HCT116 (cell line): ENCODE data around the gene UBE3B. TPM values are rescaled to one million over a fixed set of nuclear protein-coding genes. Genes with fewer than 3 reads are reported as not detected.

Source experiments
- ATAC-seq: fragments of 200-7000 bp; cut with Tn5 transposase; 2 replicates; pipeline ENCODE4 v1.9.1; 2020; ENCODE audit warnings: mild to moderate bottlenecking, moderate library complexity
- BruUV-seq: library from RNA; stranded (reverse); fragments of 400-500 nt; replicated peaks from 2 replicates; lab custom pipeline; 2021; lab: Mats Ljungman, UMichigan
- CTCF ChIA-PET: fragments of 300-600 bp; sonication (Branson Sonifier 250); formaldehyde crosslinking; loops from one replicate; lab custom pipeline; 2021; ENCODE audit warnings: antibody characterized with exemption; lab: Charles Lee
- POLR2A ChIA-PET: fragments of 300-600, 350-600 bp; sonication (Branson Sonifier 250); formaldehyde crosslinking; loops from one replicate; lab custom pipeline; 2021; ENCODE audit warnings: antibody characterized with exemption; lab: Charles Lee
- RAD21 ChIA-PET, 2 experiments: fragments of 300-600 bp; sonication (Branson Sonifier 250); formaldehyde crosslinking; loops; one replicate each; lab custom pipeline; 2023; ENCODE audit warnings: low total read pairs in 2 of 2; ENCODE audit not compliant: uncharacterized antibody in 2 of 2, unreplicated experiment in 2 of 2, low non-redundant PET in 1 of 2; lab: Charles Lee
- DNase-seq: peaks from one replicate; pipeline ENCODE4 v3.0.0-alpha.2; 2010; ENCODE audit warnings: low read depth, low spot score
- H2AFZ ChIP-seq: fragments of 200-600 bp; shearing (Covaris generic), sonication (generic); 2 replicates; pipeline ENCODE4 v1.6.1; 2017; ENCODE audit warnings: low read depth, mixed run types, mixed read lengths, antibody characterized with exemption, low read length; ENCODE audit not compliant: poor library complexity, severe bottlenecking
- H3K27ac ChIP-seq: 2 replicates; pipeline ENCODE4 v1.5.1; 2012; ENCODE audit warnings: low read depth, low read length
- H3K27me3 ChIP-seq: fragments of 200-600 bp; sonication (generic); 2 replicates; pipeline ENCODE4 v1.6.1; 2016; ENCODE audit warnings: mixed run types, low read length, mixed read lengths; ENCODE audit not compliant: insufficient read depth
- H3K36me3 ChIP-seq, 2 experiments: fragments of 200-500 bp in 1 of 2; fragments of 200-600 bp in 1 of 2; sonication (Bioruptor generic) in 1 of 2; sonication (generic) in 1 of 2; 2 replicates each; pipeline versions ENCODE4 v1.5.1 to v1.6.1; 2014 to 2016; ENCODE audit warnings: low read length in 2 of 2, inconsistent platforms in 1 of 2, mixed read lengths in 1 of 2, mixed run types in 1 of 2; ENCODE audit not compliant: insufficient read depth in 2 of 2, control insufficient read depth in 1 of 2
- H3K4me1 ChIP-seq, 2 experiments: fragments of 200-600 bp in 1 of 2; sonication (generic) in 1 of 2; 2 replicates each; pipeline versions ENCODE4 v1.5.1 to v1.6.1; 2012 to 2017; ENCODE audit warnings: low read length in 2 of 2, inconsistent platforms in 1 of 2, mild to moderate bottlenecking in 1 of 2, mixed read lengths in 1 of 2, mixed run types in 1 of 2, moderate library complexity in 1 of 2; ENCODE audit not compliant: insufficient read depth in 2 of 2, control insufficient read depth in 1 of 2
- H3K4me2 ChIP-seq: fragments of 200-600 bp; sonication (generic); 2 replicates; pipeline ENCODE4 v1.6.1; 2017; ENCODE audit warnings: mixed run types, low read length, mixed read lengths
- H3K4me3 ChIP-seq, 2 experiments: fragments of 200-600 bp in 1 of 2; sonication (generic) in 1 of 2; replicated peaks in 1 of 2; 2 replicates each; pipeline ENCODE4 v1.5.1; 2011 to 2016; ENCODE audit warnings: low read length in 2 of 2, control low read depth in 1 of 2, low read depth in 1 of 2, mild to moderate bottlenecking in 1 of 2, mixed read lengths in 1 of 2, mixed run types in 1 of 2
- H3K79me2 ChIP-seq: fragments of 200-600 bp; sonication (generic); 2 replicates; pipeline ENCODE4 v1.6.1; 2017; ENCODE audit warnings: mild to moderate bottlenecking, mixed run types, low read length, moderate library complexity, mixed read lengths; ENCODE audit not compliant: insufficient read depth
- H3K9ac ChIP-seq: fragments of 200-600 bp; sonication (generic); 2 replicates; pipeline ENCODE4 v1.6.1; 2016; ENCODE audit warnings: low read length, mixed read lengths
- H3K9me2 ChIP-seq: fragments of 200-600 bp; sonication (generic), shearing (Covaris generic); 2 replicates; pipeline ENCODE4 v1.6.1; 2017; ENCODE audit warnings: mixed run types, mild to moderate bottlenecking, moderate library complexity; ENCODE audit not compliant: insufficient read depth
- H3K9me3 ChIP-seq, 2 experiments: fragments of 200-500 bp in 1 of 2; fragments of 200-600 bp in 1 of 2; sonication (Bioruptor generic) in 1 of 2; sonication (generic) in 1 of 2; 2 replicates each; pipeline ENCODE4 v1.6.1; 2014 to 2017; ENCODE audit warnings: low read length in 2 of 2, mixed read lengths in 2 of 2, inconsistent platforms in 1 of 2, low read depth in 1 of 2, mild to moderate bottlenecking in 1 of 2, mixed run types in 1 of 2, moderate library complexity in 1 of 2; ENCODE audit not compliant: control insufficient read depth in 1 of 2, insufficient read depth in 1 of 2
- H4K20me1 ChIP-seq: fragments of 200-600 bp; sonication (generic), shearing (Covaris generic); 2 replicates; pipeline ENCODE4 v1.6.1; 2017; ENCODE audit warnings: mixed run types, mild to moderate bottlenecking, moderate library complexity; ENCODE audit not compliant: insufficient read depth
- CBX3 ChIP-seq: IDR thresholded peaks from 2 replicates; pipeline ENCODE4 v1.6.1; 2012; ENCODE audit warnings: low read depth
- CEBPB ChIP-seq: IDR thresholded peaks from 2 replicates; pipeline ENCODE4 v1.6.1; 2012; ENCODE audit warnings: low read depth
- CTCF ChIP-seq, 3 experiments: fragments of 200-600 bp in 1 of 3; sonication (generic) in 1 of 3; IDR thresholded peaks in 2 of 3; conservative IDR thresholded peaks in 1 of 3; 2 replicates each; pipeline ENCODE4 v1.5.1; 2012 to 2017; ENCODE audit warnings: low read depth in 2 of 3, low read length in 2 of 3, antibody characterized with exemption in 1 of 3, borderline replicate concordance in 1 of 3, control low read depth in 1 of 3, mild to moderate bottlenecking in 1 of 3, mixed read lengths in 1 of 3, mixed run types in 1 of 3, moderate library complexity in 1 of 3; ENCODE audit not compliant: insufficient read depth in 1 of 3
- EGR1 ChIP-seq: IDR thresholded peaks from 2 replicates; pipeline ENCODE4 v1.6.1; 2012; ENCODE audit warnings: low read depth
- EZH2phosphoT487 ChIP-seq: fragments of 200-600 bp; IDR thresholded peaks from 2 replicates; pipeline ENCODE4 v1.6.1; 2018; ENCODE audit warnings: antibody characterized with exemption, borderline replicate concordance
- FOSL1 ChIP-seq: IDR thresholded peaks from 2 replicates; pipeline ENCODE4 v1.6.1; 2012; ENCODE audit warnings: low read depth
- JUND ChIP-seq: IDR thresholded peaks from 2 replicates; pipeline ENCODE4 v1.6.1; 2012
- POLR2A ChIP-seq: IDR thresholded peaks from 2 replicates; pipeline ENCODE4 v1.7.0; 2011; ENCODE audit warnings: borderline replicate concordance; ENCODE audit not compliant: insufficient read depth, insufficient read length; ENCODE audit errors: extremely low read depth
- POLR2AphosphoS5 ChIP-seq: IDR thresholded peaks from 2 replicates; pipeline ENCODE4 v1.6.1; 2011; ENCODE audit warnings: mild to moderate bottlenecking, low read depth, low read length, moderate library complexity
- RAD21 ChIP-seq: IDR thresholded peaks from 2 replicates; pipeline ENCODE4 v1.6.1; 2012; ENCODE audit warnings: low read depth, mild to moderate bottlenecking
- SIN3A ChIP-seq: IDR thresholded peaks from 2 replicates; pipeline ENCODE4 v1.6.1; 2012; ENCODE audit warnings: low read depth
- SP1 ChIP-seq: IDR thresholded peaks from 2 replicates; pipeline ENCODE4 v1.6.1; 2012; ENCODE audit warnings: low read depth
- SRF ChIP-seq: IDR thresholded peaks from 2 replicates; pipeline ENCODE4 v1.6.1; 2012; ENCODE audit warnings: low read depth
- TCF7L2 ChIP-seq: IDR thresholded peaks from 2 replicates; pipeline ENCODE4 v1.7.0; 2011; ENCODE audit warnings: borderline replicate concordance, inconsistent platforms; ENCODE audit not compliant: insufficient read depth, insufficient read length; ENCODE audit errors: extremely low read depth
- ZFX ChIP-seq: fragments of 450-650 bp; IDR thresholded peaks from 2 replicates; pipeline ENCODE4 v1.6.1; 2017
- ZNF274 ChIP-seq: fragments of 200-500 bp; sonication (Bioruptor generic); IDR thresholded peaks from 2 replicates; pipeline ENCODE4 v1.6.1; 2014; ENCODE audit warnings: mild to moderate bottlenecking, low read depth, low read length, inconsistent platforms
- intact Hi-C: fragments of 100-400 bp; cut with micrococcal nuclease; formaldehyde crosslinking; loops from 2 replicates; pipeline ENCODE4 v1.10.0; 2022
- total RNA-seq: library from RNA; stranded (reverse); gene quantifications from one replicate; pipeline ENCODE4 v1.2.1, GENCODE V29; 2021; ENCODE audit not compliant: unreplicated experiment
- TF ChIP-seq, protein P1 (sequence below): IDR thresholded peaks from 2 replicates; pipeline ENCODE4 v1.6.1; 2012
- TF ChIP-seq, protein P2 (sequence below): IDR thresholded peaks from 2 replicates; pipeline ENCODE4 v1.6.1; 2012; ENCODE audit warnings: low read depth
- TF ChIP-seq, protein P3 (sequence below): IDR thresholded peaks from 2 replicates; pipeline ENCODE4 v1.6.1; 2012

The UBE3B gene
- total RNA-seq, 1 experiment from 2014 or later: 28.9 TPM

DNA sequence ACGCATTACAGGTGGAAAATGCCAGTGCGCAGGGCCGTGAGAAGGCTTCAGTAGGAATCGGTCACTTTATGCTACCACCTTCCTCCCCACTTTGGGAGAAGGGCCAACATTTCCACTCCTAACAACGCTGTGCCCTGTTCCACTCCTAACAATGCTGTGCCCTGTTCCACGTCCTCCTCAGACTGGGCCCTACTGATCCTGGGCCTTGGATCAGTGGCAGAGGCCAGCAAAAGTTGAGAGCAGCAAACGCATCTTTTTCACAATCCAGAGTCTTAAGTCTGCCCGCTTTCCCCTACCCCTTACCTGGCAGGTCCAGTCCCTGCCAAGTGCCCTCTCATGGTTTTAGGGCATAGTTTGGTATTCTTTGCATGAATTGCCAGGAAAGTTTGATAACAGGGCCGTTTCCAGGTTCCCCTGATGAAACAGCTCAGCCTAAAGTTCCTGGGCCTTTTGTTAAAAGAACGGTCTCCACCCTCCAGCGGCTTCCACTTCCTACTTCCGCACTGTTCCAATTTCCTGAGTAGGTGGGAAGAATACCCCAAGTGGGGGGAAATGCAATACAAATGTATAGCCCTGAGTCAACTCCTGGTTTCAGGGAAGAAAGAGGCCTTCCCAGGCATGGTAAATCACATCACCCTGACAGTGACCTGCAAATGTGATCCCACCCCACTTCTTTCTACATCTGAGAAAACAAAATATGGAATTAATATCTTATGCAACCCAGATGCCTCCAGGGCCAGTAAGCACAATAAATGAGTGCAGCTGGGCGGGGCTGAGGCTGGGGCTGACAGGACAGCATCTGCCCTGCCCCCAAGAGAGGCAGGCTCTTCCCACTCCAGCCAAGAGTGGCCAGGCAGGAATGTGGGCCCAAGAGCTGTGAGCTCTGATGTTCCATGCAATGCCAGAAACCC is 15.3 kb upstream of the UBE3B start:
- TF ChIP-seq ZFX: no peak
- TF ChIP-seq JUND: no peak
- TF ChIP-seq CBX3: no peak
- TF ChIP-seq POLR2AphosphoS5: no peak
- TF ChIP-seq CTCF (IDR thresholded peaks at IDR 0.05 in 2 of 3, conservative IDR thresholded peaks at IDR 0.05 in 1 of 3; ENCODE audit: borderline replicate concordance in 1 of 3, insufficient read depth in 1 of 3, low read depth in 2 of 3, low read length in 2 of 3): no peak
- TF ChIP-seq, protein P1, sequence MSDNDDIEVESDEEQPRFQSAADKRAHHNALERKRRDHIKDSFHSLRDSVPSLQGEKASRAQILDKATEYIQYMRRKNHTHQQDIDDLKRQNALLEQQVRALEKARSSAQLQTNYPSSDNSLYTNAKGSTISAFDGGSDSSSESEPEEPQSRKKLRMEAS: no peak; the same call in 1 of the 2 replicates
- no peak for TF ChIP-seq CEBPB
- TF ChIP-seq ZNF274: no peak
- TF ChIP-seq, protein P2, sequence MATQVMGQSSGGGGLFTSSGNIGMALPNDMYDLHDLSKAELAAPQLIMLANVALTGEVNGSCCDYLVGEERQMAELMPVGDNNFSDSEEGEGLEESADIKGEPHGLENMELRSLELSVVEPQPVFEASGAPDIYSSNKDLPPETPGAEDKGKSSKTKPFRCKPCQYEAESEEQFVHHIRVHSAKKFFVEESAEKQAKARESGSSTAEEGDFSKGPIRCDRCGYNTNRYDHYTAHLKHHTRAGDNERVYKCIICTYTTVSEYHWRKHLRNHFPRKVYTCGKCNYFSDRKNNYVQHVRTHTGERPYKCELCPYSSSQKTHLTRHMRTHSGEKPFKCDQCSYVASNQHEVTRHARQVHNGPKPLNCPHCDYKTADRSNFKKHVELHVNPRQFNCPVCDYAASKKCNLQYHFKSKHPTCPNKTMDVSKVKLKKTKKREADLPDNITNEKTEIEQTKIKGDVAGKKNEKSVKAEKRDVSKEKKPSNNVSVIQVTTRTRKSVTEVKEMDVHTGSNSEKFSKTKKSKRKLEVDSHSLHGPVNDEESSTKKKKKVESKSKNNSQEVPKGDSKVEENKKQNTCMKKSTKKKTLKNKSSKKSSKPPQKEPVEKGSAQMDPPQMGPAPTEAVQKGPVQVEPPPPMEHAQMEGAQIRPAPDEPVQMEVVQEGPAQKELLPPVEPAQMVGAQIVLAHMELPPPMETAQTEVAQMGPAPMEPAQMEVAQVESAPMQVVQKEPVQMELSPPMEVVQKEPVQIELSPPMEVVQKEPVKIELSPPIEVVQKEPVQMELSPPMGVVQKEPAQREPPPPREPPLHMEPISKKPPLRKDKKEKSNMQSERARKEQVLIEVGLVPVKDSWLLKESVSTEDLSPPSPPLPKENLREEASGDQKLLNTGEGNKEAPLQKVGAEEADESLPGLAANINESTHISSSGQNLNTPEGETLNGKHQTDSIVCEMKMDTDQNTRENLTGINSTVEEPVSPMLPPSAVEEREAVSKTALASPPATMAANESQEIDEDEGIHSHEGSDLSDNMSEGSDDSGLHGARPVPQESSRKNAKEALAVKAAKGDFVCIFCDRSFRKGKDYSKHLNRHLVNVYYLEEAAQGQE: no peak
- no peak for TF ChIP-seq RAD21
- TF ChIP-seq SIN3A: no peak
- no peak for TF ChIP-seq EGR1
- TF ChIP-seq POLR2A: no peak
- TF ChIP-seq EZH2phosphoT487: no peak
- no peak for TF ChIP-seq SRF
- no peak for TF ChIP-seq SP1
- TF ChIP-seq TCF7L2: no peak
- no peak for TF ChIP-seq FOSL1
- TF ChIP-seq, protein P3, sequence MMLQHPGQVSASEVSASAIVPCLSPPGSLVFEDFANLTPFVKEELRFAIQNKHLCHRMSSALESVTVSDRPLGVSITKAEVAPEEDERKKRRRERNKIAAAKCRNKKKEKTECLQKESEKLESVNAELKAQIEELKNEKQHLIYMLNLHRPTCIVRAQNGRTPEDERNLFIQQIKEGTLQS: no peak
- H3K4me2 ChIP-seq: peak overlapping the region; percentile 70
- 0 out of 4 replicates have a peak overlapping the region, but pooled peaks of 1 of the 2 experiments have one; percentile 10 for H3K4me3 ChIP-seq
- peaks cover 9 to 20% of the 10 kb centered on the region in 2 experiments; a peak in 3 of 4 replicates for H3K36me3 ChIP-seq
- H4K20me1 ChIP-seq: peaks cover 4% of the 10 kb centered on the region; the same call in 1 of the 2 replicates
- intact Hi-C loops: no loop called here
- RAD21 ChIA-PET: interaction anchor here in 1 of 2 experiments (0.8 kb wide), 1 partner anchor 29 kb away, joined by 3 read pairs; no protein-coding TSS in a partner anchor
- ATAC-seq (peak; percentile 64), DNase-seq (no peak)
- H3K9ac ChIP-seq: peak overlapping the region; percentile 16; the same call in 1 of the 2 replicates
- POLR2A ChIA-PET: no interaction called here
- CTCF ChIA-PET: interaction anchor here (0.9 to 1.1 kb wide), 3 partner anchors 29 to 34 kb away, joined by 3 to 4 read pairs (median 3); no protein-coding TSS in a partner anchor
- H3K27me3 ChIP-seq: no peaks in the 10 kb centered on the region
- H3K9me3 ChIP-seq: no peaks in the 10 kb centered on the region
- H3K79me2 ChIP-seq: peaks cover 64% of the 10 kb centered on the region
- H3K27ac ChIP-seq: peak overlapping the region; percentile 68; the same call in 1 of the 2 replicates
- peaks cover 39 to 44% of the 10 kb centered on the region in 2 experiments for H3K4me1 ChIP-seq
- no TSS peak for BruUV-seq
- H2AFZ ChIP-seq: no peak overlapping the region
- H3K9me2 ChIP-seq: no peaks in the 10 kb centered on the region
